Stimulated activated CD8-positive, alpha-beta memory T cell treated with anti-CD3 and anti-CD28 coated beads, Interleukin-7, amount 100 ng/mL, for 48 hours (primary cell): ENCODE measurements around the gene CPSF4L.
"Not testable (repeated sequence)": the region's sequence is repeated elsewhere in the genome, so short reads cannot be mapped to it uniquely, and the experiment has no call there.

Experiments used
- DNase-seq, 2 donors: peaks; one replicate each; pipeline ENCODE4 v3.0.0-alpha.2; 2020; ENCODE audit warnings: low read depth in 1 of 2; ENCODE audit errors: extremely low read depth in 1 of 2

The CPSF4L gene

DNA sequence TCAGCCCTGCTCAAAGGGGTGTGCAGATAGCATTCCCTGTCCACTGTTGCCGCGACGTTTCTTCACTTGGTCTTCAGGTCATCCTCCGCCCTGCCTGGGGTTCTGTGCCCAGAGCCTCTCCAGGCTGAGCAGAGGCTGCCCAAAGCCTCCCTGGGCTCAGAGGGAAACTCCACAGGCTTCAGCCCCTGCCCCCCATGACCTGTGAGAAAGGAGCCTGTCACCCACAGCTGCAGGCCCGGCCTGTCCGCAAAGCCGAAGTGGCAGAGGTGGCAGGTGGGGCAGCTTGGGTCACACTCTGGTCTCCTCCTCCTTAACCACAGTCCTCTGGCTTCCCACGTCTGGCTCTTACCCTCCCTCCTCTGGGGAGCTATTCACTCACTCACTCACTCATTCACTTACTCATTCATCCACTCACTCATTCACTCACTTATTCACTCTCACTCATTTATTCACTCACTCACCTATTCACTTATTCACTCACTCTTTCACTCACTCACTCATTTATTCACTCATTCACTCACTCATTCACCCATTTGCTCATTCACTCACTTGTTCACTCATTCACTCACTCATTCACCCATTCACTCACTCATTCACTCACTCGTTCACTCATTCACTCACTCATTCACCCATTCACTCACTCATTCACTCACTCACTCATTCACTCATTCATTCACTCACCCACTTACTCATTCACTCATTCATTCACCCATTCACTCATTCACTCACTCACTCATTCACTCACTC, 7.1 kb upstream of the CPSF4L start:
- DNase-seq, result no peak

DNA sequence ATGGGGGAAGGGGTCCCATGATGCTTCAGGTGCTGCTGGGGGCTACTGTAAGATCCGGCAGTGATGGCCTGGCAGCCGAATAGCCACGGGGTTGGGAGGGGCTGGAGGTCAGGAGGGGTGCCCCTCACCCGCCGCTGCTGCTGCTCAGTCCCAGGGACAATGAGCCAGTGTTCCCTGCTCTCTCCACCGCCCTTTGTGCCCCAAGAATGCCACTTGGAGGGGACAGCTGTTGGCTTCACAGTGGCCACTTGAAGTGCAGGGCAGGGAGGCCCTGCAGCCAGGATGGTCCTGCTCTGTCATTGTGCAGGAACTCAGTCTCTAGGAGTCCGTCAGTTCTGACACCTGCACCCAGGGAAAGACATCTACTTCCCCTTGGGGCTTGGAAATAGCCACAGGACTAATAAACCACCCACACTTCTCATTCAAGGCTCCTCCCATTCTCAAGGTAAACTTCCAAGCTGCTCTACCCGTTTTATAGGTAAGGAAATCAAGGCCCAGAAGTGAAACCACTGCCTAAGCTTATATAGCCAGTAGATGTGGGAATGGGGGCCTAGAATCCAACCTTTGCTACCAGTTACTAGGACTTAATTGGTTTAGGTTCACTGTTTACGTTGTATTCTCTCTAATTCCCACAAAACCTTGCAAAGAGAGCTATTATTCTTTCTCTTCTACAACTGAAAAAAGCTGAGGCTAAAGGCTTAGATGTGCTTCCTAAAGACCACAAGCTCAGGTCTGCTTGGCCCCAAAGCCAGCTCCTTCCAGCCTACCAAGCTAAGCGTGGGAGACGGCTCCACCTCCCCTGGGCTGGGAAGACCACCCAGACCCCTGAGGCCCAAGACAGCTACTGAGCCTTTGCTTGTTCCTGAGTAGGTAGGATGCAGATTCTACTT, 6.2 kb upstream of the CPSF4L start:
- DNase-seq, result no peak

DNA sequence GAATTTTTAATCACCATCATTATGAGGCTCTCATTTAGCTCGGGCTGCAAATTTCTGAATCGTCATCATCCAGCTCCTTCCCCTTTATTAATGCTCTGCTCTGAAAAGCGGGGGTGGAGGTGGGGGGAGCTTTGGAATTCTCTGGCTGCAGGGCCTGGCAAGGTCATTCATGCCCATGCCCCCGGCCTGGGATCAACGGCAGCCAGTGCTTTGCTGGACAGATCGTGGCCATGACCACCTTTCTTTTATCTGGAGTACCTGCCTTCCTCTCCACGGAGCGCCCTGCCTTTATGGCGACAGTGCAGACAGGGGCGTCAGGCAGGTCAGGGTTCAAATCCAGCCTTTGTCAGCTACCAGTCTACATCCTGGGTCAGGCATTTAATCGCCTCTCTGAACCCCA, 5.1 kb upstream of the CPSF4L start:
- no peak for DNase-seq

DNA sequence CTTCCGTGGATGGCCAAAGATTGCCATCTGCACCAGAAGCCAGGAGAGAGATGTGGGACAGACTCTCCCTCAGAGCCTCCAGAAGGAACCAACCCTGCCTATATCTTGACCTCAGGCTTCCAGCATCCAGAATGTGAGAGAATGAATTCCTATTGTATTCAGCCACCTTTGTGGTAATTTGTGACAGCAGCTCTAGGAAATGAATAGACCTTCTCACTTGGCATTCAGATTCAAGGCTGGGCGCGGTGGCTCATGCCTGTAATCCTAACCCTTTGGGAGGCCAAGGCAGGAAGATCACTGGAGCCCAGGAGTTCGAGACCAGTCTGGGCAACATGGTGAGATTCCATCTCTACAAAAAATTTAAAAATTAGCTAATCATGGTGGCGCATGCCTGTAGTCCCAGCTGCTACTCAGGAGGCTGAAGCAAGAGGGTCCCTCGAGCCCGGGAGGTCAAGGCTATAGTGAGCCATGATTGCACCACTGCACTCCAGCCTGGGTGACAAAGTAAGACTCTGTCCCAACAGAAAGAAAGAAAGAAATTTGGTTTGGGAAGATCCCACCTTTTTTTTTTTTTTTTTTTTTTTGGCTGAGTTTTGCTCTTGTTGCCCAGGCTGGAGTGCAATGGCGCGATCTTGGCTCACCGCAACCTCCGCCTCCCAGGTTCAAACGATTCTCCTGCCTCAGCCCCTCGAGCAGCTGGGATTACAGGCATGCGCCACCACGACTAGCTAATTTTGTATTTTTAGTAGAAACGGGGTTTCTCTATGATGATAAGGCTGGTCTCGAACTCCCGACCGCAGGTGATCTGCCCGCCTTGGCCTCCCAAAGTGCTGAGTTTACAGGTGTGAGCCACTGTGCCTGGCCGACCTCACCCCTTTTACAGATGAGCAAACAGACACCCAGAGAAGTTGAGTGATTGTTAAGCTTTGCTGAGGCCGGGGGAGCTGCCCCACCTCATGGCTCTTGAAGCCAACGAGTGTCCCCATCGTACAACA, 4.3 kb upstream of the CPSF4L start:
- no peak for DNase-seq

DNA sequence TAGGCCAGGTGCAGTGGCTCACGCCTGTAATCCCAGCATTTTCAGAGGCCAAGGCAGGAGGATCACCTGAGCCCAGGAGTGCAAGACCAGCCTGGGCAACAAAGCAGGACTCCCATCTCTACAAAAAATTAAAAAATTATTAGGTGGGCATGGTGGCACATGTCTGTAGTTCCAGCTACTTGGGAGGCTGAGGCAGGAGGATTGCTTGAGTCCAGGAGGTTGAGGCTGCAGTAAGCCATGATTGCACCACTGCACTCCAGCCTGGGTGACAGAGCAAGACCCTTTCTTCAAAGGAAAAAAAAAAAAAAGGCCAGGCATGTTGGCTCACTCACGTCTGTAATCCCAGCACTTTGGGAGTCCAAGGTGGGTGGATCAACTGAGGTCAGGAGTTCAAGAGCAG, 2.8 kb upstream of the CPSF4L start:
- DNase-seq, result not testable (repeated sequence)

DNA sequence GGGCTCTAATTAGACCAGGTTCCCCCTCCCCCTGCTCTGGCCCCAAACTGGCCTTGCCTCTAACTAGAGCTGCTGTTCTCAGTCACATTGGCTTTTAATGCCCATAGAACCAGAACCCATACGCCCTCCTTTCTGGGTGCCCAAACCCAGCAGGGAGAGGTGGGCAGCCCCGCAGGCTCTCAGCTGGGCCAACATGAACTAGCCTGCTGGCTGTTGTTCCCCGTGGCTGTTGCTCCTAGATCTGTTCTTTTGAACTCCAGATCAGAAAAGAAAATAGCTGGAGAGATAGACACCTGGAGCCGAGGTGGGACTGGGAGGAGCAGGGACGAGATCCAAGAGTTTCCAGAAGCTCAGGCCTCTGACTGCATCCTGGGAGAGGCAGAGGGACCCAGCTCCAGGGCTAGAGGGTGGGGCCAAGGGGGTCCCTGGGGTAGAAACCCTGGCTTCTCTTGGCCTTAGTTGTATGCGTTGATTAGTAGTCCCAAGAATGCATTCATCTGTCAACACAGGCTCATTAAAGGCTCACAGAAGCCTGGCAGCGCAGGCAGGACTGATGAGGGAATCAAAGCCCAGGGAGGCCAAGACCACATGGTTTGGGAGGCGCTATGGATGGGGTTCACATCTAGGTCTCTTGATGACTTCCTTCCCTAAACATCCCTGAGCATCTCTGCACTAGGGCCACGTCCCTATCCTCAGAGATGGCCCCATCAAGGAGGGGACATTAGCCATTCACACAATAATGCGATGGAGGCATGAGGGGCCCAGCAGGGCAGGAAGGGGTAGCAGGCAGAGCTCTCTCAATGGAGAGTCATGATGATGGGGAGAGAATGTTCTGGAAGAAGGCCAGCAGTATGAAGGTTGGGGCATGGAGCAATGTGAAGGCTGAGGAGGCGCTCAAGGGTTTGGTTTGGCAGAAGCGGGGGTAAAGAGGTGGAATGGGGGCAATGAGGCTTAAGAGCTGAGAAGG, 1.3 kb upstream of the CPSF4L start:
- no peak for DNase-seq

DNA sequence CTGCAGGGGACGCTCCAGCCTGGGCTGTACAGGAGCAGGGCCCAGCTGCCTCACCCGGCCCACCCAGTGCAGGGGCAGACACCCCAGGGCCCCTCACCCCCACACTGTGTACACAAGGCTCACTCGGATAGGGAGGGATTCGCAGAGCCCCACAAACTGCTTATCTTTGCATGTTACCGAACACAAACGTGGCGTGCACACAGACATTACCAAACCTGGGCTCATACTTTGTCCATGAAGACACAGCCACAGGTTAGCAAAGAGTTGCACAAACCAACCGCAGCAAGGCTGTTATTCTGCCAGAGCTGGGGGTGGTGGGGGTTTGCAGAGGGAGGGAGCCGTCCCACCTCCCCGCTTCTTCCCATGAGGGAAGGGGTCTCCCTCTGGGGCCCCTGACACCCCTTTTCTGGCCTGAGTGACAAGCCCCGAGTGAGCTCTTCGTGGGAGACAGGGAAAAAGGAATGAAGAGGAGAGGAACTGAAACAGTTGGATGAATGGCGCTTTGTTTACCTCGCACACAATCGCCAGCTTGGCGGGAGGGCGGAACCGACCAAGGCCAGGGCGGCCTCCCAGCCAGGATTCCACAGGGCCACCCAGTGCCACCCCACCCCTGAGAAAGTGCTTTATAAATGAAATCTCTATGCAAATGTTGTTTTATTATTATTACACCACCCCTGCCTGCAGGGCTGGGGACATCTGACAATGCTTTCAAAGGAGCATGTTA, 434 bp upstream of the CPSF4L start:
- no peak for DNase-seq

DNA sequence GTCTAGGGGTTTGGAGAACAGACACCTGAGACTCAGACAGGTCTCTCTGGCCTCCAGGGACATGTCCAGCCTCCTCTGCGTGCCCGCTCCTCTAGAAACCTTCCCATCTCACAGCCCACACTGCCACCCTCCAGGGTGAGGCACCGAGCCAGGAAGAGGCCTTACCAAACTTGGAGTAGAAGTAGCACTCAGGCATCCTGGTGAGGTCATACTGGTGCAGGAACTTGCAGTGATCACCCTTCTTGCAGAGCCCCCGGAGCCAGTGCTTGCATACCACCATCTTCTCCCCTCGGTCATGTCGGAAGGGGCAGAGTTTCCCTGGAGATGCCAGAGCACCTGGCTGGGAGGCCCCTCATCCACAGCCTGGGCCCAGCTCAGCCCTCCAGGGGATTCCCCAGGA, 4.2 kb downstream of the CPSF4L start:
- no peak for DNase-seq

DNA sequence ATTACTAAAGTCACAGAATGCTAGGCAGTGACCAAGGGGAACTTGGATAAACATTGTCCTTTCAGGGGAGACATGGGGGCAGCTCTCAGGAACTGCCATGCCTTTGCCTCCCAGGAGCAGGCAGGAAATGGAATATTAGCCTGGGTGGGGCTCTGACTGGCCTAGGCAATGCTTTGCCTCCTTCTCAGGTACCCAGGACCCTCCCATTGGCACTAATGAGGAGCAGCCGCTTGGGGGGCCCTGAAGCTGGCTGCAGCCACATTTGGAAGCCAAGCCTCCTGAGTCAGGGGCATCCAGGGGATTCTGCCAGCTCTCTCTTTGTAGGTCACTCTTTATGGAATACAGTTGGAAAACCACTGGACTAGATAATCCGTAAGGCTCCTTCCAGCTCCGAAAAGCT, 5.5 kb downstream of the CPSF4L start:
- DNase-seq, result no peak

DNA sequence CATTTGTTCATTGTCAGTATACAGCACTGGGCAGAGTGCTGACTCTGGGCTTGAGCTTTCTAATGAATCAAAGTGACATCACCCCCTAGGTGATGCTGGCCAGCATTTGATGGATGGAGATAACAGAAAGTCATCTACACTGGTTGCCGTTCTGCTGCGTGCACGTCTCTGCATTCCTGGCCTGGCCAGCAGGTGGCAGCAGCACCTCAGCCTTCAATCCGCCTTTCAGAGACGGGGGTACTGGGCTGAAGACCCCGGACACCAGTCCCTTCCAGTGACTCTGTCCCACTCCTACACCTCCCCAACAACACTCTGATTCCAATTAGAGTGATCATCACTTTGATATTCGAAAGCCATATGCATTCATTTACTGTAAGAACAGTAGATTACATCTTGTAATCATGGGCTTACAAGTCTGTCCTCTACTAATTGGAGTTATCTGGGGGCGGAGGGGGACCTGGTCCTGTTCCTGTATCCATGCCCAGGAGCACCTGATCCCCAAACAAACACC, 6.0 kb downstream of the CPSF4L start:
- peak; percentile 9 to 23 for DNase-seq

DNA sequence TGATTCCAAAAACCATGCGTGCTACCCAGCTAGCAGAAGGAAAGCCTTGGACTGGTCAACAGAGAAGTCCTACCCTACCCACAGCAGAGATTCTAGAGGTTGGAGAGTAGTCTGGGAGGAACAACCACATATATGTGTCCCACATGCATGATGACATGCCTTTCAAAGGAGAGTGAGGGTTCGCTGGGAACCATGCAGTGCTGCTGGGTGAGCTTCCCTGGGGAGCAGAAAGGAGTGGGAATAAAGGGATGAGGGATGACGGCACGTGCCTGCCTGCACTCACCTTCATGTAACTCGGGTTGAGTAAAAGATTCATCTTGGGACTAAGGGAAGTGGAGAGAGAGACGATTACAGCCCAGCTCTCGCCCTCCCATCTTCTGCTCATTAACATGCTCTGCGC, 9.8 kb downstream of the CPSF4L start:
- DNase-seq, result no peak

DNA sequence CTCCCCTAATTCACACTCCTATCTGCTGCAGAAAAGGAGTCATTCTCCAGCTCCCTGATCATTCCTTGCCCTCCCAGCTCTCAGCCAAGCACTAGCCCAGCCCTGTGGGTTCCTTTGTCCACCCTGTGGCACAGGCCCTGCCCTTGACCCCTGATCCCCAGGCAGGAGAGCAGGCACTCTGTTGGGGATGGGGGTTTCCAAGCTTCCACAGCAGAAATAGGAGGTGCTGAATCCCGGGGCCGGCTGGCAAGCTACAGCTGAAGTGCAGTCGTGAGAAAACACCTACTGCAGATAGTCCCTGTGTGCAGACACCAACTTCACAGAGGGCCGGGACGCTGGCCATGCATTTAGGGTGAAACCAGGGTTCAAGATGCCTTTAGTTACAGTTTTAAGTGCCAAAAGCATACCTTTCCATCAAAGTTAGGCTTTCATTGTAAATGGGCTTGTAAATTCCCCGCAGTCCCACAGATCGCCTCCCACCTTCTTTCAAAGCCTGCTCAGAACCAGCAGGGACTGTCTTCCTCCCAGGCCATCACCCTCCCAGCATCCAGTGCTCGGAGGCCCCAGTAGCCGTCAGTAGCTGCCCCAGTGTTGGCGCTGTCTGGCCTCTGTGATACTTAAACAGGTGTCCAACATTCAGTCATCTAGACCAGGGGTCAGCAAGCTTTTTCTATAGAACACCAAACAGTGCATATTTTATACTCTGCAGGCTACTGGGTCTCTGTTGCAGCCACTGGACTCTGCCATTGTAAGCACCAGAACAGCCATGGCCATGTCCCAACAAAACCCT, 10.6 kb downstream of the CPSF4L start:
- no peak for DNase-seq

DNA sequence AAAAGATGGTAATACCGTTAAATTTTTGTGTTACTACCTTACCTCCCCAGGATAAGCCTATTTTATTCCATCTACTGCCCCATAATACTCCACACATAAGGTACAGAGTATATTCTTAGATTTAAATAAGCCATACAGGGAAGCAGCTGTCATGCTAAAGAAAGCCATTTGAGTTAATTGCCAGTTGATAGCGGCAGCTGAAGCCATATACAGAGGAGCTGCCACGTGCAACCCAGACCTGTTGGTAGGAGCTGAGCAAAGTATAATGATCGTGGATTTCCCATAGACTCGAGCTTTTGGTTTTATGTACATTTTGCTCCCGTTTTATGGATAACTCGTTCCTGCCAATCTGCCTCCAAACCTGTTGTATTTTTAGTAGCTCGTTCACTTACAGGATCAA, 12.0 kb downstream of the CPSF4L start:
- no peak for DNase-seq

DNA sequence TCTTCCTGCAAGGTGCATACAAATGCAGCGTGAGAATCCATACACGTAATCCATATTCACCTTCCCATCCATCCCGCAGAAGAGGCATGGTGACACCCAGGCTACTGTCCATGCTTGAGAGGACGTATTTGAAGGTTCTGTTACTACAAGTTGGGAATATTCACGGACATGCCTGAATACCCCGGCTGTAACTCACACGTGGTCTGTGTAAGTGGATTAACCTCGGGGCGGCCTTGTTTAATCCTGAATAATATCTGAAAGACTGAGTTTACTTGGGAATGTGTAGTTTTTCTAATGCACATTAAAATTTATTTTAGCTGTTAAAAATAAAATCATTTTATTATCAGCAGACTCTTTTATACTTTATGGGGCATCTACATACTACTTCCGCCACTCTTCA, 13.1 kb downstream of the CPSF4L start:
- DNase-seq, result no peak

DNA sequence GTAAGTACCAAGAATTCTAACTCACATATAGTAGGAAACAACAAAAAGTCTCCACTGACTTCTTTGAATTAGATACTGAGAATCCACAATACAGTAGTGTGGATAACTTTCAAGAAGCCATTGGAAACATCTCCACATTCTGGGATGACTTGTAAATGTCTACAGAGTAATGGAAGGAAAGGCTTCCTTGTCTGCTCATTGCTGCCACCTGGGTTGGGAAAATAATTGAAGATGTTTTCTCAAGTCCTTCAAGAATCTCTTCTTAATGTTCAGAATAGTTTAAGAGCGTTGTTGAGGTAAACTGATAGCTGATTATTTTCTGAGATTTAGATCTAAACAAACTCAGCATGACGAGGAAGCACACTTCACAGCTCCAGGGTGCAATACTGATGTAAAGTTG, 14.0 kb downstream of the CPSF4L start:
- DNase-seq, result no peak

DNA sequence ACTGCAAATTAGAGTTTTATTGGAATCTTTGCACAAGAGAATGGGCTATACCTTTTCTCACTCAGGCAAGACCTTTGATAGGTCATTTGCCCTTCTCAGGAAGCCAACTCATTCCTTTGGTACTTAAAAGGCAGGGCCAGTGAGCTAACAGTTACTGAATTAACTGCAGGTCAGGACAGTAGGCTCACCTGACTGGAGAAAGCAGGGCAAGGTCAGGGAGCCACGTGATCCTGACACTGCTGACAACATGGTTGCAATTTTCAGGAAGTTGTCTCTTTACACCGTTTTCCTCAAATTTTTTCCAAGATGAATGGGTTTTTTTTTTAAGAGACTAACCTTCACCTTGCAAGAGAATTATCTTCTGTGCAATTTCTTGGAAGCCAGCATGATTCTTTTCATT, 21.1 kb downstream of the CPSF4L start:
- no peak for DNase-seq

DNA sequence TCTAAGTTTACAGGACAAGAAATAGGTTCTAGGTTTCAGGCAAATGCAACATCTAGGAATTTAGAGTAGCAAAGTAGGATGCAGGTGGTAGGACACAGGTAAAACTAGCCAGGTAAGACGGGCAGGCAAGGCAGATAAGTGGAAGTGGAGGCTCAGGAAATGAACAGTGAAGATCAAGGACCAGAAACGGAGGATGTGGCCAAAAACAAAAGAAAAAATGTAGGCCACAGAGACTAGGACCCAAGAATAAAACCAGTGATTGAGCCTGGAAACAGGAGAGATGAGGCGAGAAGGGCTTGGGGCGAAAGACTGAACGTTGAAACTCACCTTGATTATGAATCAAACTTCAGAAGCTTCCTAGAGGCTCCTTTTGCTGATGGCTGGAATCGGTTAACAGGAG, 24.0 kb downstream of the CPSF4L start:
- DNase-seq, result no peak

DNA sequence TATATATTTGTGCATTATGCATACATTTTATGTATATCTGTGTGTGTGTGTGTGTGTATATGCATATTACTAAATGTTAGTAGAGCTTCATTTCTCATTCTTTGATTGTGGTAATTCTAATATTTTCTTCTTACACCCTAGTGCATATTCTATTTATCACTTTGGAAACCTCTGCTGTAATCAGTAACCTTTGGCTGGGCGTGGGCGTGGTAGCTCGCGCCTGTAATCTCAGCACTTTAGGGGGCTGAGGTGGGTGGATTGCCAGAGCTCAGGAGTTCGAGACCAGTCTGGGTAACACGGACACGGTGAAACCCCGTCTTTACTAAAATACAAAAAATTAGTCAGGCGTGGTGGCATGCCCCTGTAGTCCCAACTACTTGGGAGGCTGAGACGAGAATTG, 26.9 kb downstream of the CPSF4L start:
- DNase-seq, result no peak
